ENCODE results near the gene GLIPR1L2. TPM values are rescaled to one million over a fixed set of nuclear protein-coding genes. Genes with fewer than 3 reads are reported as not detected.
A peak's percentile ranks its signal among the peaks of the same experiment; 100 is the strongest.
"Not testable (repeated sequence)": the region's sequence is repeated elsewhere in the genome, so short reads cannot be mapped to it uniquely, and the experiment has no call there.

Gene GLIPR1L2
- 0.24 TPM for total RNA-seq

- peak; percentile 100 for ATAC-seq
Measured at GRCh38 chr12:75390899-75391538, at the start of gene GLIPR1L2. Gene GLIPR1L2, plus strand, starts transcription at chr12:75391089. Its CDS starts 28 bp downstream, at chr12:75391117.

- no peak for ATAC-seq
Measured at GRCh38 chr12:75341873-75342272, 49.0 kb upstream of the GLIPR1L2 start.

GRCh38 chr12:75345531-75345930 is 45.4 kb upstream of the GLIPR1L2 start:
- ATAC-seq, result no peak

GRCh38 chr12:75346215-75346614 is 44.7 kb upstream of the GLIPR1L2 start:
- not testable (repeated sequence) for ATAC-seq

GRCh38 chr12:75349946-75350345 is 40.9 kb upstream of the GLIPR1L2 start:
- ATAC-seq, result no peak

GRCh38 chr12:75350413-75350812 is 40.5 kb upstream of the GLIPR1L2 start:
- no peak for ATAC-seq

GRCh38 chr12:75354011-75354410 is 36.9 kb upstream of the GLIPR1L2 start:
- ATAC-seq, result no peak

- no peak for ATAC-seq
Measured at GRCh38 chr12:75360920-75361319, 30.0 kb upstream of the GLIPR1L2 start.

GRCh38 chr12:75361408-75361807 is 29.5 kb upstream of the GLIPR1L2 start:
- ATAC-seq, result no peak

- ATAC-seq, result no peak
Measured at GRCh38 chr12:75364919-75365318, 26.0 kb upstream of the GLIPR1L2 start.

- no peak for ATAC-seq
Measured at GRCh38 chr12:75366629-75367028, 24.3 kb upstream of the GLIPR1L2 start.

GRCh38 chr12:75374971-75375370 is 15.9 kb upstream of the GLIPR1L2 start:
- no peak for ATAC-seq

- ATAC-seq, result no peak
Measured at GRCh38 chr12:75378354-75378753, 12.5 kb upstream of the GLIPR1L2 start.

GRCh38 chr12:75389061-75389460 is 1.8 kb upstream of the GLIPR1L2 start:
- peak; percentile 46 for ATAC-seq

GRCh38 chr12:75389706-75390105 is 1.2 kb upstream of the GLIPR1L2 start:
- ATAC-seq, result no peak

GRCh38 chr12:75390156-75390898 is 562 bp upstream of the GLIPR1L2 start:
- peak; percentile 41 for ATAC-seq

GRCh38 chr12:75404231-75404630 is 13.3 kb downstream of the GLIPR1L2 start:
- no peak for ATAC-seq

GRCh38 chr12:75407683-75408082 is 16.8 kb downstream of the GLIPR1L2 start:
- ATAC-seq, result no peak

- no peak for ATAC-seq
Measured at GRCh38 chr12:75409830-75410229, 18.9 kb downstream of the GLIPR1L2 start.

- ATAC-seq, result no peak
Measured at GRCh38 chr12:75414671-75415070, 23.8 kb downstream of the GLIPR1L2 start.

GRCh38 chr12:75419841-75420240 is 29.0 kb downstream of the GLIPR1L2 start:
- ATAC-seq, result no peak

GRCh38 chr12:75427491-75427890 is 36.6 kb downstream of the GLIPR1L2 start:
- no peak for ATAC-seq

GRCh38 chr12:75428767-75429166 is 37.9 kb downstream of the GLIPR1L2 start:
- no peak for ATAC-seq

- ATAC-seq, result no peak
Measured at GRCh38 chr12:75432924-75433323, 42.0 kb downstream of the GLIPR1L2 start.

Measured in esophagus mucosa (tissue), 1 donor.